GM12878 (cell line): ENCODE data around the gene DGKI. TPM values are rescaled to one million over a fixed set of nuclear protein-coding genes. Genes with fewer than 3 reads are reported as not detected.

ENCODE experiments used
- ATAC-seq: fragments of 200-7000 bp; cut with Tn5 transposase; 3 replicates; pipeline ENCODE4 v1.9.1; 2020; ENCODE audit warnings: mild to moderate bottlenecking, moderate library complexity
- BruUV-seq: library from RNA; stranded (reverse); fragments of 400-500 nt; replicated peaks from 2 replicates; lab custom pipeline; 2021; lab: Mats Ljungman, UMichigan
- CTCF ChIA-PET: fragments of 300-600 bp; sonication (Branson Sonifier 250); formaldehyde crosslinking; extraction: SDS; loops from one replicate; lab custom pipeline; 2021; ENCODE audit warnings: inconsistent platforms; lab: Yijun Ruan, JAX
- POLR2A ChIA-PET: fragments of 350-600 bp; formaldehyde crosslinking; extraction: SDS; loops from one replicate; lab custom pipeline; 2021; ENCODE audit warnings: inconsistent platforms; lab: Charles Lee
- RAD21 ChIA-PET: fragments of 300-600 bp; sonication (Branson Sonifier 250); formaldehyde crosslinking; loops from one replicate; lab custom pipeline; 2023; ENCODE audit warnings: antibody characterized with exemption; ENCODE audit not compliant: unreplicated experiment; lab: Charles Lee
- SMC1A ChIA-PET: fragments of 300-600 bp; sonication (Branson Sonifier 250); formaldehyde crosslinking; loops from one replicate; lab custom pipeline; 2023; ENCODE audit not compliant: unreplicated experiment, uncharacterized antibody; lab: Charles Lee
- DNase-seq: peaks from one replicate; pipeline ENCODE4 v3.0.0-alpha.2; 2011; ENCODE audit warnings: low read depth, low spot score
- FAIRE-seq: peaks from 3 replicates; lab custom pipeline; 2011; peaks lifted over from hg19 to GRCh38; lab: Jason Lieb, UNC
- H2AFZ ChIP-seq: 2 replicates; pipeline ENCODE4 v1.6.0; 2011; ENCODE audit warnings: low read depth, low read length, control low read depth; ENCODE audit not compliant: control insufficient read depth
- H3K27ac ChIP-seq: 2 replicates; pipeline ENCODE4 v1.5.1; 2011; ENCODE audit warnings: control low read depth; ENCODE audit not compliant: control insufficient read depth, insufficient read depth
- H3K27me3 ChIP-seq, 2 experiments: replicated peaks in 1 of 2; 2 replicates each; pipeline versions ENCODE4 v1.6.0 to v1.6.1; 2011; ENCODE audit warnings: low read length in 1 of 2; ENCODE audit not compliant: control insufficient read depth in 2 of 2, insufficient read depth in 2 of 2
- H3K36me3 ChIP-seq, 2 experiments: 2 replicates each; pipeline ENCODE4 v1.5.1; 2011; ENCODE audit warnings: low read length in 1 of 2; ENCODE audit not compliant: control insufficient read depth in 2 of 2, insufficient read depth in 2 of 2
- H3K4me1 ChIP-seq: 2 replicates; pipeline ENCODE4 v1.6.1; 2011; ENCODE audit warnings: mild to moderate bottlenecking, low read length, moderate library complexity, mixed read lengths; ENCODE audit not compliant: control insufficient read depth, insufficient read depth
- H3K4me2 ChIP-seq: 2 replicates; pipeline ENCODE4 v1.6.0; 2011; ENCODE audit warnings: control low read depth; ENCODE audit not compliant: control insufficient read depth, insufficient read depth
- H3K4me3 ChIP-seq: fragments of 200-600 bp; sonication (generic); 2 replicates; pipeline ENCODE4 v1.5.1; 2016
- H3K79me2 ChIP-seq: 2 replicates; pipeline ENCODE4 v1.6.0; 2011; ENCODE audit warnings: low read length; ENCODE audit not compliant: control insufficient read depth, insufficient read depth
- H3K9ac ChIP-seq: 2 replicates; pipeline ENCODE4 v1.8.0; 2011; ENCODE audit warnings: low read length, control low read depth, mixed read lengths; ENCODE audit not compliant: control insufficient read depth, insufficient read depth
- H3K9me3 ChIP-seq: replicated peaks from 3 replicates; pipeline ENCODE4 v1.5.1; 2011; ENCODE audit warnings: mild to moderate bottlenecking, low read length; ENCODE audit not compliant: control insufficient read depth, insufficient read depth
- H4K20me1 ChIP-seq: 2 replicates; pipeline ENCODE4 v1.6.0; 2011; ENCODE audit not compliant: control insufficient read depth, insufficient read depth
- CHD1 ChIP-seq: IDR thresholded peaks from 2 replicates; pipeline ENCODE4 v1.6.1; 2012; ENCODE audit warnings: low read depth, low read length, improper control_type of control experiment
- CREB1 ChIP-seq: IDR thresholded peaks from 2 replicates; pipeline ENCODE4 v1.6.1; 2012; ENCODE audit warnings: low read depth, mild to moderate bottlenecking, inconsistent platforms
- ELK1 ChIP-seq: IDR thresholded peaks from 2 replicates; pipeline ENCODE4 v1.6.1; 2012; ENCODE audit warnings: low read depth, low read length, improper control_type of control experiment
- FOXK2 ChIP-seq: fragments of 450-650 bp; IDR thresholded peaks from 2 replicates; pipeline ENCODE4 v1.6.1; 2017; ENCODE audit warnings: mild to moderate bottlenecking, moderate library complexity
- GATAD2B ChIP-seq: fragments of 450-650 bp; conservative IDR thresholded peaks from 2 replicates; pipeline ENCODE4 v1.6.1; 2017; ENCODE audit warnings: low read depth, mild to moderate bottlenecking, moderate library complexity
- KAT2A ChIP-seq: conservative IDR thresholded peaks from 2 replicates; pipeline ENCODE4 v1.6.1; 2011; ENCODE audit warnings: low read depth, low read length; ENCODE audit not compliant: control insufficient read depth
- KDM1A ChIP-seq: fragments of 200-600 bp; sonication (generic); IDR thresholded peaks from 2 replicates; pipeline ENCODE4 v1.6.1; 2016; ENCODE audit warnings: borderline replicate concordance
- LARP7 ChIP-seq: fragments of 450-650 bp; IDR thresholded peaks from 2 replicates; pipeline ENCODE4 v1.6.1; 2017; ENCODE audit warnings: mild to moderate bottlenecking
- NFYB ChIP-seq: IDR thresholded peaks from 2 replicates; pipeline ENCODE4 v1.6.1; 2011; ENCODE audit warnings: low read depth, mild to moderate bottlenecking, low read length, improper control_type of control experiment, moderate library complexity; ENCODE audit not compliant: insufficient read depth
- NR2C1 ChIP-seq: fragments of 450-650 bp; IDR thresholded peaks from 2 replicates; pipeline ENCODE4 v1.6.1; 2017; ENCODE audit warnings: antibody characterized with exemption, mild to moderate bottlenecking, moderate library complexity
- PAX8 ChIP-seq: fragments of 450-650 bp; IDR thresholded peaks from 2 replicates; pipeline ENCODE4 v1.6.1; 2017; ENCODE audit warnings: mild to moderate bottlenecking, moderate library complexity
- PML ChIP-seq: IDR thresholded peaks from 2 replicates; pipeline ENCODE4 v1.6.1; 2012; ENCODE audit warnings: low read length, inconsistent platforms
- RELA ChIP-seq: fragments of 450-650 bp; IDR thresholded peaks from 2 replicates; pipeline ENCODE4 v1.8.0; 2014; ENCODE audit warnings: borderline replicate concordance; ENCODE audit not compliant: partially characterized antibody
- SIX5 ChIP-seq: IDR thresholded peaks from 2 replicates; pipeline ENCODE4 v1.6.1; 2011; ENCODE audit warnings: mild to moderate bottlenecking, low read depth, low read length, moderate library complexity; ENCODE audit not compliant: severe bottlenecking
- SMAD1 ChIP-seq: fragments of 450-650 bp; IDR thresholded peaks from 2 replicates; pipeline ENCODE4 v1.6.1; 2018; ENCODE audit warnings: mild to moderate bottlenecking, low read depth; ENCODE audit not compliant: partially characterized antibody
- STAT1 ChIP-seq: fragments of 450-650 bp; conservative IDR thresholded peaks from 2 replicates; pipeline ENCODE4 v1.6.1; 2014; ENCODE audit warnings: antibody characterized with exemption, mild to moderate bottlenecking
- STAT3 ChIP-seq: IDR thresholded peaks from 2 replicates; pipeline ENCODE4 v1.6.1; 2011; ENCODE audit warnings: low read depth, low read length, improper control_type of control experiment
- TCF7 ChIP-seq: IDR thresholded peaks from 2 replicates; pipeline ENCODE4 v1.6.1; 2014; ENCODE audit warnings: antibody characterized with exemption, borderline replicate concordance
- ZSCAN29 ChIP-seq: fragments of 450-650 bp; IDR thresholded peaks from 2 replicates; pipeline ENCODE4 v1.6.1; 2017; ENCODE audit warnings: mild to moderate bottlenecking, moderate library complexity
- WGBS: methylation state at CpG from one replicate; pipeline ENCODE4 v1.1.6; 2016; ENCODE audit warnings: low lambda C conversion rate; ENCODE audit not compliant: insufficient replicate concordance, insufficient coverage; ENCODE audit errors: missing lambda C conversion rate; 5-methylcytosine and 5-hydroxymethylcytosine counted together
- in situ Hi-C: fragments of 300-500 bp; cut with MboI; formaldehyde crosslinking; loops from 9 replicates; pipeline ENCODE4 v1.14.3; 2018; ENCODE audit warnings: mixed read lengths
- intact Hi-C: fragments of 100-400 bp; cut with micrococcal nuclease; formaldehyde crosslinking; loops from one replicate; pipeline ENCODE4 v1.14.2; 2022; ENCODE audit not compliant: unreplicated experiment
- polyA plus RNA-seq, 11 experiments: library from polyadenylated mRNA; depleted of rRNA in 4 of 11; unstranded in 6 of 11; stranded (reverse) in 5 of 11; fragments of >200 nt; fragmentation: Nextera tagmentation in 4 of 11; fragmentation: Illumina TruSeq in 1 of 11; extraction: Ambion mirVana in 4 of 11; extraction: Trizol in 1 of 11; gene quantifications; 1 replicate in 1 of 11; 2 replicates in 10 of 11; pipeline versions ENCODE4 v1.2.1 to v1.2.3, GENCODE V29; 2011 to 2016; ENCODE audit warnings: inconsistent platforms in 2 of 11, missing spikeins in 2 of 11, low read depth in 1 of 11
- total RNA-seq, 4 experiments: library from RNA; depleted of rRNA in 3 of 4; stranded (reverse); fragments of >200 nt in 3 of 4; fragmentation: Illumina TruSeq in 1 of 4; extraction: Trizol in 1 of 4; gene quantifications; 2 replicates each; pipeline versions ENCODE4 v1.2.1 to v1.2.3, GENCODE V29; 2013 to 2021

Gene DGKI
- total and polyA plus RNA-seq, 10 of the 15 experiments (the other 5 are each of a cell fraction or from before 2014, with no cell fraction given) = 10.4 to 37.1 (median 22.1) TPM

GRCh38 chr7:137801491-137801890, 45.3 kb downstream of the DGKI start:
- H3K36me3 ChIP-seq = no peaks in the 10 kb centered on the region
- H3K9me3 ChIP-seq = peaks cover 2% of the 10 kb centered on the region; the same call in 2 of the 3 replicates
- no peak overlapping the region for H3K9ac ChIP-seq
- no peak for FAIRE-seq
- no peak overlapping the region for H2AFZ ChIP-seq
- H4K20me1 ChIP-seq = no peaks in the 10 kb centered on the region
- no peak for ATAC-seq
- H3K27me3 ChIP-seq = no peaks in the 10 kb centered on the region
- in situ Hi-C loops (no loop called here), intact Hi-C loops (no loop called here)
- POLR2A ChIA-PET = interaction anchor here (0.6 to 1.6 kb wide), 3 partner anchors 11 to 126 kb away, joined by 4 to 6 read pairs (median 5); no protein-coding TSS in a partner anchor
- no peaks in the 10 kb centered on the region for H3K4me1 ChIP-seq
- no peaks in the 10 kb centered on the region for H3K79me2 ChIP-seq
- H3K4me2 ChIP-seq = no peak overlapping the region
- no peak overlapping the region for H3K27ac ChIP-seq
- BruUV-seq = no TSS peak
- no peak for DNase-seq
- CTCF ChIA-PET = interaction anchor here (0.8 to 2.3 kb wide), 6 partner anchors 8 to 142 kb away, joined by 3 to 9 read pairs (median 5); no protein-coding TSS in a partner anchor
- SMC1A ChIA-PET = interaction anchor here (0.7 to 6.6 kb wide), 11 partner anchors 9 to 145 kb away, joined by 3 to 103 read pairs (median 5); no protein-coding TSS in a partner anchor
- no peak overlapping the region for H3K4me3 ChIP-seq
- no peak for TF ChIP-seq RELA
- no peak for TF ChIP-seq TCF7
- no peak for TF ChIP-seq STAT3
- WGBS = 35% methylated on average over 1 of the region's 1 CpG
- RAD21 ChIA-PET = interaction anchor here (1.1 to 1.5 kb wide), 6 partner anchors 20 to 145 kb away, joined by 3 to 6 read pairs (median 4); no protein-coding TSS in a partner anchor

DNA sequence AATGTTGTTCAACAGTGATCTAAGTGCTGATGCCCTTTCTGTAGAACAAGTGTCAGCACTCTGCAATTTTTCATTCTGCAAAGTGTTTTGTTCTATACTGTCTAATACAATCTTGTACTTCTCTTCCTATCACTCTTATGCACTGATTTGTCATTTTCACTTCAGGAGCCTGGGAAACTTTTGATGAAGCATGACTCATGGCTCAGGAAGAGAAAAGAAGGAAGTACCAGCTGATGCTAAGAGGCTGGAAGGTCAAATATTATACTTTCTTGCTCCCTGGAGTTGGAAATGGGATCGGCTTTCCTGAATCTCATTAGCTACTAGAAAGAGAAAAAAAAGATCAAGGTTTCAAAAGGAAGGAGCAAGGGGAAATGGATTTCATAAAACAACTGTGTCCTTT, 45.8 kb downstream of the DGKI start:
- Histone ChIP-seq H3K9ac (no peak overlapping the region), H3K4me1 (no peaks in the 10 kb centered on the region), H4K20me1 (no peaks in the 10 kb centered on the region), H3K36me3 (no peaks in the 10 kb centered on the region), H3K27me3 (no peaks in the 10 kb centered on the region), H3K9me3 (peaks cover 2% of the 10 kb centered on the region; the same call in 2 of the 3 replicates), H2AFZ (no peak overlapping the region), H3K4me3 (no peak overlapping the region), H3K4me2 (no peak overlapping the region), H3K27ac (no peak overlapping the region), H3K79me2 (no peaks in the 10 kb centered on the region)
- SMC1A ChIA-PET = interaction anchor here (0.7 to 6.6 kb wide), 13 partner anchors 9 to 145 kb away, joined by 3 to 103 read pairs (median 4); no protein-coding TSS in a partner anchor
- POLR2A ChIA-PET = interaction anchor here (1.3 to 1.6 kb wide), 2 partner anchors 12 to 18 kb away, joined by 5 to 6 read pairs; no protein-coding TSS in a partner anchor
- in situ Hi-C loops (no loop called here), intact Hi-C loops (no loop called here)
- 92% methylated on average over 1 of the region's 1 CpG for WGBS
- RAD21 ChIA-PET = interaction anchor here (1.0 to 1.5 kb wide), 7 partner anchors 20 to 145 kb away, joined by 3 to 6 read pairs (median 4); no protein-coding TSS in a partner anchor
- BruUV-seq = no TSS peak
- CTCF ChIA-PET = interaction anchor here (0.8 to 2.3 kb wide), 7 partner anchors 8 to 145 kb away, joined by 3 to 9 read pairs (median 3); no protein-coding TSS in a partner anchor
- ATAC-seq (no peak), FAIRE-seq (no peak), DNase-seq (no peak)
- TF ChIP-seq SIX5 (no peak), ELK1 (no peak), STAT1 (no peak), PAX8 (no peak), PML (no peak), ZSCAN29 (no peak), CREB1 (no peak), NR2C1 (no peak), NFYB (no peak), LARP7 (no peak), KDM1A (no peak), GATAD2B (no peak), SMAD1 (no peak), KAT2A (no peak), FOXK2 (no peak), CHD1 (no peak)
